HUES48 (cell line): ENCODE measurements around the gene FDXACB1.

ENCODE experiments used
- H3K27ac ChIP-seq: one replicate; pipeline ENCODE4 v1.7.0; 2013; ENCODE audit warnings: low read depth, low read length, inconsistent platforms
- H3K27me3 ChIP-seq: 2 replicates; pipeline ENCODE4 v1.6.1; 2013; ENCODE audit warnings: mild to moderate bottlenecking, low read length; ENCODE audit not compliant: control insufficient read depth, insufficient read depth
- H3K36me3 ChIP-seq: 2 replicates; pipeline ENCODE4 v1.6.1; 2013; ENCODE audit warnings: low read length; ENCODE audit not compliant: control insufficient read depth, insufficient read depth
- H3K4me1 ChIP-seq: 2 replicates; pipeline ENCODE4 v1.6.1; 2013; ENCODE audit warnings: mild to moderate bottlenecking, low read length; ENCODE audit not compliant: control insufficient read depth, insufficient read depth
- H3K4me3 ChIP-seq: 2 replicates; pipeline ENCODE4 v1.5.1; 2013; ENCODE audit warnings: mild to moderate bottlenecking, low read depth, low read length
- H3K9ac ChIP-seq: 2 replicates; pipeline ENCODE4 v1.6.1; 2013; ENCODE audit warnings: mild to moderate bottlenecking, low read depth, low read length, moderate library complexity
- H3K9me3 ChIP-seq: 2 replicates; pipeline ENCODE4 v1.6.1; 2013; ENCODE audit warnings: low read length; ENCODE audit not compliant: control insufficient read depth, insufficient read depth

Gene FDXACB1

GRCh38 chr11:111870113-111870512 lies 8.9 kb downstream of the FDXACB1 start:
- no peak overlapping the region for H3K27ac ChIP-seq
- peak overlapping the region; percentile 79; the same call in 1 of the 2 replicates for H3K4me3 ChIP-seq
- no peaks in the 10 kb centered on the region for H3K27me3 ChIP-seq
- peaks cover 21% of the 10 kb centered on the region for H3K36me3 ChIP-seq
- no peak overlapping the region for H3K9ac ChIP-seq
- H3K4me1 ChIP-seq = no peaks in the 10 kb centered on the region
- no peaks in the 10 kb centered on the region for H3K9me3 ChIP-seq

- Histone ChIP-seq H3K36me3 (peaks cover 28% of the 10 kb centered on the region), H3K4me1 (no peaks in the 10 kb centered on the region), H3K9ac (no peak overlapping the region), H3K27ac (no peak overlapping the region), H3K27me3 (no peaks in the 10 kb centered on the region), H3K4me3 (no peak overlapping the region), H3K9me3 (no peaks in the 10 kb centered on the region)
Measured at GRCh38 chr11:111860257-111860656, 18.7 kb downstream of the FDXACB1 start.

- Histone ChIP-seq H3K27me3 (no peaks in the 10 kb centered on the region), H3K27ac (no peak overlapping the region), H3K4me3 (no peak overlapping the region), H3K36me3 (peaks cover 27% of the 10 kb centered on the region), H3K9me3 (no peaks in the 10 kb centered on the region), H3K4me1 (no peaks in the 10 kb centered on the region), H3K9ac (no peak overlapping the region)
Measured at GRCh38 chr11:111855506-111855905, 23.5 kb downstream of the FDXACB1 start.

GRCh38 chr11:111852103-111852502 lies 26.9 kb downstream of the FDXACB1 start:
- H3K4me1 ChIP-seq = no peaks in the 10 kb centered on the region
- no peaks in the 10 kb centered on the region for H3K27me3 ChIP-seq
- H3K36me3 ChIP-seq = peaks cover 16% of the 10 kb centered on the region
- no peak overlapping the region for H3K4me3 ChIP-seq
- no peaks in the 10 kb centered on the region for H3K9me3 ChIP-seq
- no peak overlapping the region for H3K27ac ChIP-seq
- no peak overlapping the region for H3K9ac ChIP-seq

- Histone ChIP-seq H3K9ac (no peak overlapping the region), H3K4me3 (no peak overlapping the region), H3K27ac (no peak overlapping the region), H3K36me3 (peaks cover 15% of the 10 kb centered on the region), H3K9me3 (no peaks in the 10 kb centered on the region), H3K4me1 (no peaks in the 10 kb centered on the region), H3K27me3 (no peaks in the 10 kb centered on the region)
Measured at GRCh38 chr11:111851636-111852035, 27.3 kb downstream of the FDXACB1 start.

- H3K9ac ChIP-seq = no peak overlapping the region
- peaks cover 15% of the 10 kb centered on the region for H3K36me3 ChIP-seq
- H3K27ac ChIP-seq = no peak overlapping the region
- no peak overlapping the region for H3K4me3 ChIP-seq
- H3K9me3 ChIP-seq = no peaks in the 10 kb centered on the region
- no peaks in the 10 kb centered on the region for H3K27me3 ChIP-seq
- no peaks in the 10 kb centered on the region for H3K4me1 ChIP-seq
Measured at GRCh38 chr11:111851067-111851466, 27.9 kb downstream of the FDXACB1 start.

- Histone ChIP-seq H3K9ac (no peak overlapping the region), H3K4me3 (no peak overlapping the region), H3K4me1 (no peaks in the 10 kb centered on the region), H3K9me3 (no peaks in the 10 kb centered on the region), H3K27me3 (no peaks in the 10 kb centered on the region), H3K36me3 (peaks cover 15% of the 10 kb centered on the region), H3K27ac (no peak overlapping the region)
Measured at GRCh38 chr11:111849631-111850030, 29.3 kb downstream of the FDXACB1 start.

- Histone ChIP-seq H3K36me3 (peaks cover 5% of the 10 kb centered on the region), H3K9ac (no peak overlapping the region), H3K27me3 (no peaks in the 10 kb centered on the region), H3K9me3 (no peaks in the 10 kb centered on the region), H3K4me1 (no peaks in the 10 kb centered on the region), H3K27ac (peak overlapping the region; percentile 23), H3K4me3 (no peak overlapping the region)
Measured at GRCh38 chr11:111846636-111847035, 32.3 kb downstream of the FDXACB1 start.

GRCh38 chr11:111846063-111846462 lies 32.9 kb downstream of the FDXACB1 start:
- Histone ChIP-seq H3K9ac (no peak overlapping the region), H3K36me3 (peaks cover 5% of the 10 kb centered on the region), H3K4me3 (no peak overlapping the region), H3K27ac (peak overlapping the region; percentile 15), H3K27me3 (no peaks in the 10 kb centered on the region), H3K9me3 (no peaks in the 10 kb centered on the region), H3K4me1 (peaks cover 3% of the 10 kb centered on the region)

GRCh38 chr11:111845276-111846028 lies 33.5 kb downstream of the FDXACB1 start:
- H3K27me3 ChIP-seq = no peaks in the 10 kb centered on the region
- no peak overlapping the region for H3K9ac ChIP-seq
- H3K27ac ChIP-seq = peak overlapping the region; percentile 15
- peaks cover 5% of the 10 kb centered on the region for H3K36me3 ChIP-seq
- H3K9me3 ChIP-seq = no peaks in the 10 kb centered on the region
- peaks cover 8% of the 10 kb centered on the region for H3K4me1 ChIP-seq
- no peak overlapping the region for H3K4me3 ChIP-seq

- H3K9ac ChIP-seq = no peak overlapping the region
- no peak overlapping the region for H3K4me3 ChIP-seq
- no peaks in the 10 kb centered on the region for H3K9me3 ChIP-seq
- no peaks in the 10 kb centered on the region for H3K27me3 ChIP-seq
- H3K36me3 ChIP-seq = peaks cover under 1% of the 10 kb centered on the region
- peaks cover 17% of the 10 kb centered on the region for H3K4me1 ChIP-seq
- H3K27ac ChIP-seq = no peak overlapping the region
Measured at GRCh38 chr11:111843661-111844060, 35.3 kb downstream of the FDXACB1 start.
